Fibroblast of lung (primary cell): ENCODE measurements around the gene C7. TPM values are rescaled to one million over a fixed set of nuclear protein-coding genes. Genes with fewer than 3 reads are reported as not detected.

Experiments used
- DNase-seq, 2 donors: peaks; one replicate each; pipeline versions ENCODE4 v3.0.0 to v3.0.0-alpha.2; 2010; ENCODE audit warnings: low read depth in 2 of 2
- H2AFZ ChIP-seq: 2 replicates; pipeline ENCODE4 v1.5.1; 2012; ENCODE audit warnings: low read length, control low read depth, inconsistent platforms
- H3K27ac ChIP-seq: 2 replicates; pipeline ENCODE4 v1.5.1; 2011; ENCODE audit warnings: low read length, control low read depth; ENCODE audit not compliant: insufficient read depth
- H3K27me3 ChIP-seq: 2 replicates; pipeline ENCODE4 v1.5.1; 2011; ENCODE audit warnings: mild to moderate bottlenecking, low read length; ENCODE audit not compliant: control insufficient read depth, insufficient read depth
- H3K36me3 ChIP-seq: 2 replicates; pipeline ENCODE4 v1.5.1; 2011; ENCODE audit warnings: low read length; ENCODE audit not compliant: control insufficient read depth, insufficient read depth
- H3K4me1 ChIP-seq: 2 replicates; pipeline ENCODE4 v1.5.1; 2011; ENCODE audit warnings: low read length; ENCODE audit not compliant: control insufficient read depth, insufficient read depth; ENCODE audit errors: extremely low read depth
- H3K4me2 ChIP-seq: 2 replicates; pipeline ENCODE4 v1.5.1; 2011; ENCODE audit warnings: low read length, control low read depth; ENCODE audit not compliant: insufficient read depth; ENCODE audit errors: extremely low read depth
- H3K4me3 ChIP-seq, 4 experiments: fragments of 200-600 bp in 1 of 4; sonication (generic) in 1 of 4; replicated peaks in 1 of 4; 2 replicates each; pipeline ENCODE4 v1.5.1; 2011 to 2016; ENCODE audit warnings: low read length in 4 of 4, low read depth in 3 of 4, mild to moderate bottlenecking in 3 of 4, control low read depth in 2 of 4, inconsistent platforms in 1 of 4, mixed read lengths in 1 of 4; ENCODE audit not compliant: insufficient read depth in 1 of 4; ENCODE audit errors: control extremely low read depth in 1 of 4
- H3K79me2 ChIP-seq: 2 replicates; pipeline ENCODE4 v1.5.1; 2012; ENCODE audit warnings: mild to moderate bottlenecking, low read length, inconsistent platforms; ENCODE audit not compliant: control insufficient read depth, insufficient read depth
- H3K9ac ChIP-seq: 2 replicates; pipeline ENCODE4 v1.5.1; 2011; ENCODE audit warnings: mild to moderate bottlenecking, low read length, control low read depth; ENCODE audit not compliant: insufficient read depth
- H3K9me3 ChIP-seq: 2 replicates; pipeline ENCODE4 v1.5.1; 2012; ENCODE audit warnings: low read depth, low read length; ENCODE audit not compliant: control insufficient read depth, insufficient read depth
- H4K20me1 ChIP-seq: 2 replicates; pipeline ENCODE4 v1.5.1; 2011; ENCODE audit warnings: low read length; ENCODE audit not compliant: control insufficient read depth, insufficient read depth; ENCODE audit errors: extremely low read depth
- CTCF ChIP-seq, 2 donors: IDR thresholded peaks in 1 of 2; conservative IDR thresholded peaks in 1 of 2; 1 replicate in 1 of 2; 2 replicates in 1 of 2; pipeline ENCODE4 v1.5.1; 2011 to 2012; ENCODE audit warnings: low read length in 2 of 2, control low read depth in 1 of 2, inconsistent platforms in 1 of 2, low read depth in 1 of 2, mild to moderate bottlenecking in 1 of 2
- EZH2 ChIP-seq: IDR thresholded peaks from 2 replicates; pipeline ENCODE4 v1.5.1; 2012; ENCODE audit warnings: low read length, control low read depth, mild to moderate bottlenecking; ENCODE audit errors: missing control alignments
- polyA plus RNA-seq, 2 donors: library from polyadenylated mRNA; depleted of rRNA in 1 of 2; stranded (reverse) in 1 of 2; unstranded in 1 of 2; fragments of >200 nt; gene quantifications; 2 replicates each; pipeline ENCODE4 v1.2.1, GENCODE V29; 2011 to 2012; ENCODE audit warnings: missing spikeins in 1 of 2
- total RNA-seq: library from RNA; depleted of rRNA; stranded (reverse); fragments of >200 nt; gene quantifications from 2 replicates; pipeline ENCODE4 v1.2.1, GENCODE V29; 2014

C7 gene
- total and polyA plus RNA-seq, 2 donors (not counting 1 experiment from before 2014, with no cell fraction given), result under 0.01 to 1.5 TPM

- Histone ChIP-seq H3K27ac (no peak overlapping the region), H3K27me3 (no peaks in the 10 kb centered on the region), H3K36me3 (no peaks in the 10 kb centered on the region), H3K79me2 (no peaks in the 10 kb centered on the region), H3K9ac (no peak overlapping the region), H2AFZ (no peak overlapping the region), H4K20me1 (no peaks in the 10 kb centered on the region), H3K4me1 (no peaks in the 10 kb centered on the region), H3K9me3 (no peaks in the 10 kb centered on the region), H3K4me2 (no peak overlapping the region), H3K4me3 (no peak overlapping the region)
- TF ChIP-seq EZH2, result no peak
- no peak for TF ChIP-seq CTCF (conservative IDR thresholded peaks at IDR 0.05 in 1 of 2, IDR thresholded peaks at IDR 0.05 in 1 of 2; ENCODE audit: low read depth in 1 of 2, low read length in 2 of 2)
- DNase-seq, result no peak
Measured at GRCh38 chr5:40972434-40972833, 63.1 kb downstream of the C7 start.

- no peak overlapping the region for H3K4me2 ChIP-seq
- H4K20me1 ChIP-seq, result no peaks in the 10 kb centered on the region
- no peak for DNase-seq
- no peak overlapping the region for H2AFZ ChIP-seq
- H3K9ac ChIP-seq, result no peak overlapping the region
- TF ChIP-seq EZH2 (no peak), CTCF (conservative IDR thresholded peaks at IDR 0.05 in 1 of 2, IDR thresholded peaks at IDR 0.05 in 1 of 2; ENCODE audit: low read depth in 1 of 2, low read length in 2 of 2) (no peak)
- no peak overlapping the region for H3K4me3 ChIP-seq
- H3K4me1 ChIP-seq, result no peaks in the 10 kb centered on the region
- no peaks in the 10 kb centered on the region for H3K9me3 ChIP-seq
- H3K27me3 ChIP-seq, result no peaks in the 10 kb centered on the region
- no peak overlapping the region for H3K27ac ChIP-seq
- no peaks in the 10 kb centered on the region for H3K79me2 ChIP-seq
- H3K36me3 ChIP-seq, result no peaks in the 10 kb centered on the region
Measured at GRCh38 chr5:40973364-40974004, 64.2 kb downstream of the C7 start.

GRCh38 chr5:40976041-40976440, 66.7 kb downstream of the C7 start:
- Histone ChIP-seq H3K9ac (no peak overlapping the region), H3K27me3 (no peaks in the 10 kb centered on the region)

More at GRCh38 chr5:40976041-40976440, 66.7 kb downstream of the C7 start:
- Histone ChIP-seq H2AFZ (no peak overlapping the region), H3K9me3 (no peaks in the 10 kb centered on the region), H3K27ac (no peak overlapping the region), H3K4me1 (no peaks in the 10 kb centered on the region), H3K4me2 (no peak overlapping the region), H3K79me2 (no peaks in the 10 kb centered on the region), H3K36me3 (no peaks in the 10 kb centered on the region), H3K4me3 (no peak overlapping the region), H4K20me1 (no peaks in the 10 kb centered on the region)
- no peak for DNase-seq
- TF ChIP-seq CTCF (conservative IDR thresholded peaks at IDR 0.05 in 1 of 2, IDR thresholded peaks at IDR 0.05 in 1 of 2; ENCODE audit: low read depth in 1 of 2, low read length in 2 of 2) (no peak), EZH2 (no peak)
